Measurements from ENCODE around the gene OR5B3.
"Not testable (repeated sequence)": the region's sequence is repeated elsewhere in the genome, so short reads cannot be mapped to it uniquely, and the experiment has no call there.

Gene OR5B3

DNA sequence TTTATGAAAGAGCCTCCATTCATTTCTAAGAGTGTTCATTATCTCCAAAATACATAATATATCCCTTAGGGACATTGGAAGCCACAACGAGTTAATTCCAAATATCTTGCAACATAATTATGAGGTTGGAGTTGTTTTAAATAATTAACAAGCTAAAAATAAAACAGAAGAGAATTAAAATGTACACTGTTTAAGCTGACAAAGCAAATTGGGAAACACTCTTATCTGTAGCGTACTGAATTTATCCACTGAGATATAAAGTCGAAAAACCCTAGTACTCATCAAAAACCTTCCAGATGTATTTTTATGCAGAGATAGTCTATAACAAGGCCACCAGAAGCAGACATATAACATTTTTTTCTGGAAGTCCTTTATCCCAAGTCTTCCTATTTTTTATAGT is 27.5 kb upstream of the OR5B3 start:
- TF ChIP-seq, protein P1, sequence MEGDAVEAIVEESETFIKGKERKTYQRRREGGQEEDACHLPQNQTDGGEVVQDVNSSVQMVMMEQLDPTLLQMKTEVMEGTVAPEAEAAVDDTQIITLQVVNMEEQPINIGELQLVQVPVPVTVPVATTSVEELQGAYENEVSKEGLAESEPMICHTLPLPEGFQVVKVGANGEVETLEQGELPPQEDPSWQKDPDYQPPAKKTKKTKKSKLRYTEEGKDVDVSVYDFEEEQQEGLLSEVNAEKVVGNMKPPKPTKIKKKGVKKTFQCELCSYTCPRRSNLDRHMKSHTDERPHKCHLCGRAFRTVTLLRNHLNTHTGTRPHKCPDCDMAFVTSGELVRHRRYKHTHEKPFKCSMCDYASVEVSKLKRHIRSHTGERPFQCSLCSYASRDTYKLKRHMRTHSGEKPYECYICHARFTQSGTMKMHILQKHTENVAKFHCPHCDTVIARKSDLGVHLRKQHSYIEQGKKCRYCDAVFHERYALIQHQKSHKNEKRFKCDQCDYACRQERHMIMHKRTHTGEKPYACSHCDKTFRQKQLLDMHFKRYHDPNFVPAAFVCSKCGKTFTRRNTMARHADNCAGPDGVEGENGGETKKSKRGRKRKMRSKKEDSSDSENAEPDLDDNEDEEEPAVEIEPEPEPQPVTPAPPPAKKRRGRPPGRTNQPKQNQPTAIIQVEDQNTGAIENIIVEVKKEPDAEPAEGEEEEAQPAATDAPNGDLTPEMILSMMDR (IDR thresholded peaks at IDR 0.05; ENCODE audit: low read depth, low read length, missing control alignments), result no peak
- no peak overlapping the region for H3K4me3 ChIP-seq (ENCODE audit: low read depth, low read length)
- in situ Hi-C loops (cut with HindIII; ENCODE audit: low sequenced_read_pairs), result no loop called here
- DNase-seq (ENCODE audit: low read depth), result no peak

DNA sequence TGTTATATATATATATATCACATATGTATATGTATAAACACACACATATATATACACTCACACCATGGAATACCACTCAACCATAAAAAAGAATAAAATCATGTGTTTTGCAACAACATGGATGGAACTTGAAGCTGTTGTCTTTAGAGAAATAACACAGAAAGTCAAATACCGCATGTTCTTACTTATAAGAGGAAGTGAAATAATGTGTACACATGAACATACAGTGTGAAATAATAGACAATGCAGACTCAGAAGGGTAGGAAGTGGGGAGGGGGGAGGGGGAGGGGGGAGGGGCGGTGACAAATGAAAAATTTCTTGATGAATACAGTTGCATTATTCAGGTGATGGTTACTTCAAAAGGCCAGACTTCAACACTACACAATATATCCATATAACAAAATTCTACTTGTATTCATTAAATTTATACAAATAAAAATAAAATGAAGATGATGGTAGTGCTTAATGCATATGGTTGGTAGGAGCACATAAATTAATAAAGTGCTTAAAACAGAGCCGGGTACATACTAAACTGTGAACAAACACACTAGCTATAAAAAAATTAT is 27.0 kb upstream of the OR5B3 start:
- H3K4me3 ChIP-seq (ENCODE audit: low read depth, low read length), result no peak overlapping the region
- TF ChIP-seq, protein P1 (IDR thresholded peaks at IDR 0.05; ENCODE audit: low read depth, low read length, missing control alignments), result no peak
- no peak for DNase-seq (ENCODE audit: low read depth)
- in situ Hi-C loops (cut with HindIII; ENCODE audit: low sequenced_read_pairs), result no loop called here

DNA sequence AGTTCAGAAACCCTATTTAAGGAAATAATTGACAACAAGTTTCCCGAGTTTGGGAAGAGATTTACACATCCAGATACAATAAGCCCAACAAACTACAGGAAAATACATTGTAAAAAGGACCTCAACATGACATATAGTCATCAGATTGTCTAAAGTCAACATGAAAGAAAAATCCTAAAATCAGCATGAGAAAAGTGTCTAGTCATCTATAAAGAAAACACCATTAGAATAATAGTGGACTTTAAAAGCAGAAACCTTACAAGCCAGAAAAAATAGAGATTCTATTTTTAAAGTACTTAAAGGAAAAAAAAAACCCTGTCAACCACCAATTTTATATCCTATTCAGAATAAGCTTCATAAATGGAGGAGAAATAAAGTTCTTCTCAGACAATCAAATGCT is 22.6 kb upstream of the OR5B3 start:
- in situ Hi-C loops (cut with HindIII; ENCODE audit: low sequenced_read_pairs), result no loop called here
- no peak for DNase-seq (ENCODE audit: low read depth)
- TF ChIP-seq, protein P1 (IDR thresholded peaks at IDR 0.05; ENCODE audit: low read depth, low read length, missing control alignments), result no peak
- H3K4me3 ChIP-seq (ENCODE audit: low read depth, low read length), result no peak overlapping the region

DNA sequence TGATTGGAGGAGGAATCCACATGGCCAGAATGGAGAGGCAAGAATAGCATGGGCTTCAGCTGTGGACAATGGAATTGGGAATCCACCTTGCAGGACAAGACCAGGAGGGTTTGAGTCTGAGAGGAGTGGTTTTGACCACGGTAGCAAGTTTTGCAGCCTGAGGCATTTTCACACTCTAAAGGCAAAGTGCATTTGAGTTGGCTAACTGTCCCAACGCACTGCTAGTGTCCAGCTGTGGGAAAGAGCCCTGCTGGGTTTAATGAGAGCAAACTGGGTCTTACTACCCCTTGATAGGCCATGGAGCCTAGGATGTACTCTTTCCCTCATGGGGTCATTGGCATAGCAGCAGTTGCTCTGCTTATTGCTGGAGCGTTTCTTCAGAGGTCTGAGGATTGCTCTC is 21.3 kb upstream of the OR5B3 start, which contains the start of gene OR5B2:
OR5B2 (minus strand) TSS at position 101 of the 400 bp plus-strand sequence. CDS start 4,860 bp downstream, outside the sequence.
- in situ Hi-C loops (cut with HindIII; ENCODE audit: low sequenced_read_pairs), result no loop called here
- DNase-seq (ENCODE audit: low read depth), result no peak

DNA sequence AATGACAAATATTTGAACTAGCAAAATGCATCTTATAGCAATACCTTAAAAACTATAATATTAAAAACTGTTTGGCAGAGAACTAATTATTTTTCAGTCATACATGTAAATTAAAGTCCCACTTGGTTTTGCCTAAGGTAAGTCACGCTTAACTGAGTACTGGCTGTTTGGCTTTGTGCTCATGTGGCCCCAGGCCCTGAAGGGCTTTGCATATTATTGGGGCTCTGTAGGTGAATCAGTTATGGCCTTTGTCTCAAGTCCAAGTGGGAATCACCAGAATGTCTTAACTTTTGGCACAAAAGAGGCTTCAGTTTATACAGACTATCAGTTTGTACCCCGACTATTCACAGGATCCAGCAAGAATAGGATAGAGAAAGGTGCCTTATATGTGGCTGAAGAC is 7.1 kb downstream of the OR5B3 start:
- H3K4me3 ChIP-seq (ENCODE audit: low read depth, low read length); DNase-seq (ENCODE audit: low read depth); in situ Hi-C loops (cut with HindIII; ENCODE audit: low sequenced_read_pairs): not testable (repeated sequence)

More for the DNA sequence above, 21.3 kb upstream of the OR5B3 start, which contains the start of gene OR5B2:
- TF ChIP-seq, protein P1 (IDR thresholded peaks at IDR 0.05; ENCODE audit: low read depth, low read length, missing control alignments), result no peak
- no peak within 1 kb of the TSS for H3K4me3 ChIP-seq (ENCODE audit: low read depth, low read length)

DNA sequence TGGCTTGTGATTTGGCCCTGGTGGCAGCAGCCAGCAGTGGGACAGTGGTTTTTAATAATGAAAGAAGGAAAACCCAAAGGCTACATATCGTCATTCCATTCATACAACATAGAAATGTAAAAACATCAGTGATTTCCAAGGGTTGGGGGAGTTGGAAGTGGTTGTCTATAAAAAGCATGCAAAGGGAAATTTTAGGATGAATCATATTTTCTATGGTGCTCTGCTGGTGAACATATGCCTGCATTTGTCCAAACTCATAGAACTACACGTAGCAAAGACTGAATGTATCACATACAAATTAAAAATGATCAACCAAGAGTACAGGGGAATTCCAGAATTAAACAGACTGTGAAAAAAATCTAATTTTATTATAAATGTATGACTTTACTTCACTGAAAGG is 11.1 kb downstream of the OR5B3 start:
- no peak for DNase-seq (ENCODE audit: low read depth)
- TF ChIP-seq, protein P1 (IDR thresholded peaks at IDR 0.05; ENCODE audit: low read depth, low read length, missing control alignments), result no peak
- in situ Hi-C loops (cut with HindIII; ENCODE audit: low sequenced_read_pairs), result no loop called here

DNA sequence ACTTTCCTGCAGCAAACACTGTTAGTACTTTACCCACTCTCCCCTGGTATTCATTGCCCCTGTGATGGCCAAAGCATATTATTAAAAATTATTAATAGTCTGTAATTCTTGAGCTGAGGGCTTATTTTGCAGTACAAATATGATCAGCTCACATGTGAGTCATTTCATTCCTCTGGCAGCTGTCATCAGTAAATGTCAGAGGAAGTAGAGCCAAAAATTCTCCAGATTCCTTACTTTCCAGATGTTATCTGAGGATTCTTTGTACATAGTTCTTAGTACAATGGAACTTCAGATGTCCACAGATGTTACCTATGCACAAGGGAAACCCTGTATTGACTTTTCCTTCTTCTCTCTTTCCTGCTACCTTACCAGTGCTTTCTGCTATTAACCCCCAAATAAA is 12.5 kb downstream of the OR5B3 start:
- in situ Hi-C loops (cut with HindIII; ENCODE audit: low sequenced_read_pairs), result no loop called here
- no peak for DNase-seq (ENCODE audit: low read depth)
- H3K4me3 ChIP-seq (ENCODE audit: low read depth, low read length), result no peak overlapping the region
- TF ChIP-seq, protein P1 (IDR thresholded peaks at IDR 0.05; ENCODE audit: low read depth, low read length, missing control alignments), result no peak

More for the DNA sequence above, 11.1 kb downstream of the OR5B3 start:
- H3K4me3 ChIP-seq (ENCODE audit: low read depth, low read length), result no peak overlapping the region
